Lung (tissue), 12 donors: ENCODE data around the gene SUMO2. TPM values are rescaled to one million over a fixed set of nuclear protein-coding genes. Genes with fewer than 3 reads are reported as not detected.
"Not testable (repeated sequence)": the region's sequence is repeated elsewhere in the genome, so short reads cannot be mapped to it uniquely, and the experiment has no call there.

Experiments used
- ATAC-seq: fragments of 200-7000 bp; cut with Tn5 transposase; one replicate; pipeline ENCODE4 v1.9.1; 2020; ENCODE audit warnings: moderate number of reproducible peaks; ENCODE audit not compliant: insufficient read depth, low FRiP score
- DNase-seq, 3 donors: peaks; one replicate each; pipeline ENCODE4 v3.0.0-alpha.2; 2013 to 2017
- H3K27ac ChIP-seq, 2 donors: one replicate each; pipeline ENCODE4 v1.5.1; 2013; ENCODE audit warnings: mild to moderate bottlenecking in 2 of 2, moderate library complexity in 2 of 2, control low read depth in 1 of 2, inconsistent platforms in 1 of 2, low read depth in 1 of 2, low read length in 1 of 2
- H3K27me3 ChIP-seq, 3 donors: one replicate each; pipeline ENCODE4 v1.5.1; 2013; ENCODE audit warnings: low read length in 2 of 3; ENCODE audit not compliant: control insufficient read depth in 3 of 3, insufficient read depth in 3 of 3
- H3K36me3 ChIP-seq, 4 donors: one replicate each; pipeline ENCODE4 v1.5.1; 2013; ENCODE audit warnings: low read length in 4 of 4, mild to moderate bottlenecking in 1 of 4, moderate library complexity in 1 of 4; ENCODE audit not compliant: control insufficient read depth in 4 of 4, insufficient read depth in 4 of 4
- H3K4me1 ChIP-seq, 5 donors: one replicate each; pipeline ENCODE4 v1.5.1; 2013; ENCODE audit warnings: low read length in 5 of 5, mild to moderate bottlenecking in 2 of 5, moderate library complexity in 1 of 5; ENCODE audit not compliant: control insufficient read depth in 5 of 5, insufficient read depth in 5 of 5
- H3K4me3 ChIP-seq: one replicate; pipeline ENCODE4 v1.5.1; 2013; ENCODE audit warnings: mild to moderate bottlenecking, control low read depth, moderate library complexity
- H3K9ac ChIP-seq, 2 donors: one replicate each; pipeline ENCODE4 v1.5.1; 2013; ENCODE audit warnings: low read length in 2 of 2, control low read depth in 1 of 2; ENCODE audit not compliant: insufficient read depth in 1 of 2
- H3K9me3 ChIP-seq, 4 donors: one replicate each; pipeline ENCODE4 v1.5.1; 2013; ENCODE audit warnings: low read length in 3 of 4, mild to moderate bottlenecking in 1 of 4, moderate library complexity in 1 of 4; ENCODE audit not compliant: control insufficient read depth in 4 of 4, insufficient read depth in 3 of 4
- CTCF ChIP-seq: IDR thresholded peaks from 2 replicates; pipeline ENCODE4 v1.5.1; 2012; ENCODE audit warnings: mild to moderate bottlenecking; ENCODE audit errors: control extremely low read depth, extremely low read depth
- WGBS, 2 donors: extraction: QIAGEN DNeasy Blood & Tissue Kit; methylation state at CpG; one replicate each; pipeline ENCODE4 v1.1.7; 2013; 5-methylcytosine and 5-hydroxymethylcytosine counted together
- polyA plus RNA-seq, 2 donors: library from polyadenylated mRNA; stranded (reverse); fragments of 200-250 nt; gene quantifications; one replicate each; pipeline ENCODE4 v1.2.1, GENCODE V29; 2013
- total RNA-seq, 2 donors: library from RNA; depleted of rRNA in 1 of 2; stranded (reverse); fragments of >200 nt in 1 of 2; gene quantifications; one replicate each; pipeline ENCODE4 v1.2.1, GENCODE V29; 2014 to 2021
- donor health status: control.
- donor health status: control.
- donor health status: Bipolar disorder and iron deficiency.
- donor health status: healthy.
- donor health status: DM: yes; HTN: yes; CAD: no.

The SUMO2 gene
- total and polyA plus RNA-seq, 4 donors = 53.6 to 242 (median 89.4) TPM

- ATAC-seq (no peak), DNase-seq (no peak)
- H3K27ac ChIP-seq = no peak overlapping the region
- no peaks in the 10 kb centered on the region for H3K9me3 ChIP-seq
- H3K9ac ChIP-seq = no peak overlapping the region
- WGBS, 2 donors = 94% methylated on average over 3 of the region's 3 CpGs
- H3K27me3 ChIP-seq = no peaks in the 10 kb centered on the region
- peaks cover 0 to 14% (median 2%) of the 10 kb centered on the region in 5 donors for H3K4me1 ChIP-seq
- peaks cover 0 to 17% (median 5%) of the 10 kb centered on the region in 4 donors for H3K36me3 ChIP-seq
- no peak overlapping the region for H3K4me3 ChIP-seq
- no peak for TF ChIP-seq CTCF
Measured at GRCh38 chr17:75133001-75133400, 49.8 kb downstream of the SUMO2 start.

GRCh38 chr17:75132018-75133000 is 50.5 kb downstream of the SUMO2 start:
- not testable (repeated sequence) for H3K27me3 ChIP-seq, ATAC-seq, H3K9me3 ChIP-seq, DNase-seq
- peaks cover 0 to 17% (median 5%) of the 10 kb centered on the region in 4 donors for H3K36me3 ChIP-seq
- WGBS, 2 donors = 84% methylated on average over 40 of the region's 40 CpGs
- peak overlapping the region; percentile 86 to 94 for H3K27ac ChIP-seq
- peaks cover 0 to 14% (median 2%) of the 10 kb centered on the region in 5 donors for H3K4me1 ChIP-seq
- H3K4me3 ChIP-seq = peak overlapping the region; percentile 75
- peak overlapping the region; percentile 16 to 46 for H3K9ac ChIP-seq

GRCh38 chr17:75131278-75132017 is 51.3 kb downstream of the SUMO2 start, which contains the start of gene NT5C:
Gene NT5C (minus strand): TSS chr17:75131742. CDS start chr17:75131707, 35 bp downstream.
- WGBS, 2 donors = 0 to 1% methylated on average over 72 to 82 of the region's 82 CpGs
- peak within 1 kb of the TSS; percentile 75 for H3K4me3 ChIP-seq
- no peaks in the 10 kb centered on the region for H3K9me3 ChIP-seq
- ATAC-seq = peak; percentile 91
- peak within 1 kb of the TSS; percentile 16 to 46 for H3K9ac ChIP-seq
- H3K4me1 ChIP-seq = peaks cover 0 to 14% (median 2%) of the 10 kb centered on the region in 5 donors
- peak; percentile 88 to 92 (median 88) for DNase-seq
- H3K27ac ChIP-seq = peak within 1 kb of the TSS; percentile 86 to 94
- no peaks in the 10 kb centered on the region for H3K27me3 ChIP-seq
- TF ChIP-seq CTCF = peak; percentile 40
- peaks cover 0 to 17% (median 5%) of the 10 kb centered on the region in 4 donors for H3K36me3 ChIP-seq
